ENCODE measurements around the gene CHRD.

DNA sequence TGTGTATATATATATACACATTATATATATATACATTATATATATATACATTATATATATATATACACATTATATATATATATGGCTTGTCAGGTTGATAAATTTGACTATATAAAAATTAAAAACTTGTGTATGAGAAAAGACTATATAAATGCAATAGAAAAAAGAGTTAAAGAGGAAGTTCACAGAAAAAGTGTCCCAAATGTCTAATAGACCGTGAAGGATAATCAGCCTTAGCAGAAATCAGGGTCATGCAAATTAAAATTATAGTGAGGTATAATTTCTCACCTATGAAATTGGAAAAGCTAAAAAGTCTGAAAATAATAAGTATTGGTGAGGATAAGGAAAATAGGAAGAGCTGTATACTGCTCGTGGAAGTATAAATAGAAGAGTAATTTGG, 51.1 kb downstream of the CHRD start:
- TF ChIP-seq, protein P1, sequence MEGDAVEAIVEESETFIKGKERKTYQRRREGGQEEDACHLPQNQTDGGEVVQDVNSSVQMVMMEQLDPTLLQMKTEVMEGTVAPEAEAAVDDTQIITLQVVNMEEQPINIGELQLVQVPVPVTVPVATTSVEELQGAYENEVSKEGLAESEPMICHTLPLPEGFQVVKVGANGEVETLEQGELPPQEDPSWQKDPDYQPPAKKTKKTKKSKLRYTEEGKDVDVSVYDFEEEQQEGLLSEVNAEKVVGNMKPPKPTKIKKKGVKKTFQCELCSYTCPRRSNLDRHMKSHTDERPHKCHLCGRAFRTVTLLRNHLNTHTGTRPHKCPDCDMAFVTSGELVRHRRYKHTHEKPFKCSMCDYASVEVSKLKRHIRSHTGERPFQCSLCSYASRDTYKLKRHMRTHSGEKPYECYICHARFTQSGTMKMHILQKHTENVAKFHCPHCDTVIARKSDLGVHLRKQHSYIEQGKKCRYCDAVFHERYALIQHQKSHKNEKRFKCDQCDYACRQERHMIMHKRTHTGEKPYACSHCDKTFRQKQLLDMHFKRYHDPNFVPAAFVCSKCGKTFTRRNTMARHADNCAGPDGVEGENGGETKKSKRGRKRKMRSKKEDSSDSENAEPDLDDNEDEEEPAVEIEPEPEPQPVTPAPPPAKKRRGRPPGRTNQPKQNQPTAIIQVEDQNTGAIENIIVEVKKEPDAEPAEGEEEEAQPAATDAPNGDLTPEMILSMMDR (IDR thresholded peaks at IDR 0.05 in 8 of 11, conservative IDR thresholded peaks at IDR 0.05 in 3 of 11), result no peak
- TF ChIP-seq POLR2AphosphoS5 (IDR thresholded peaks at IDR 0.05), result no peak
- no peak for TF ChIP-seq POLR2A (IDR thresholded peaks at IDR 0.05)
